Calu3 (cell line): Measurements from ENCODE around the gene LRRC59. TPM values are rescaled to one million over a fixed set of nuclear protein-coding genes. Genes with fewer than 3 reads are reported as not detected.

Experiments used
- BruUV-seq: library from RNA; stranded (reverse); fragments of 400-500 nt; replicated peaks from 2 replicates; lab custom pipeline; 2021; lab: Mats Ljungman, UMichigan
- CTCF ChIA-PET: fragments of 300-600 bp; sonication (Branson Sonifier 250); formaldehyde crosslinking; loops from one replicate; lab custom pipeline; 2022; ENCODE audit warnings: antibody characterized with exemption; lab: Charles Lee
- DNase-seq: peaks from one replicate; pipeline ENCODE4 v3.0.0; 2022
- H3K27ac Mint-ChIP-seq: one replicate; pipeline ENCODE4 v1.8.0; 2022; ENCODE audit warnings: mixed read lengths; ENCODE audit not compliant: unreplicated experiment
- H3K27me3 Mint-ChIP-seq: one replicate; pipeline ENCODE4 v1.8.0; 2022; ENCODE audit warnings: mixed read lengths; ENCODE audit not compliant: unreplicated experiment
- H3K36me3 Mint-ChIP-seq: one replicate; pipeline ENCODE4 v1.8.0; 2022; ENCODE audit warnings: mild to moderate bottlenecking, moderate library complexity, mixed read lengths; ENCODE audit not compliant: insufficient read depth, unreplicated experiment
- H3K4me1 Mint-ChIP-seq: one replicate; pipeline ENCODE4 v1.8.0; 2022; ENCODE audit warnings: mild to moderate bottlenecking, low read depth, mixed read lengths; ENCODE audit not compliant: unreplicated experiment
- H3K4me3 Mint-ChIP-seq: one replicate; pipeline ENCODE4 v1.8.0; 2022; ENCODE audit warnings: mild to moderate bottlenecking, low read depth, moderate library complexity, mixed read lengths; ENCODE audit not compliant: unreplicated experiment
- H3K9me3 Mint-ChIP-seq: one replicate; pipeline ENCODE4 v1.8.0; 2022; ENCODE audit warnings: low read depth, mixed read lengths; ENCODE audit not compliant: unreplicated experiment
- CTCF ChIP-seq: fragments of 200-600 bp; IDR thresholded peaks from one replicate; pipeline ENCODE4 v1.8.0; 2022; ENCODE audit warnings: antibody characterized with exemption; ENCODE audit not compliant: unreplicated experiment
- intact Hi-C: fragments of 100-400 bp; cut with micrococcal nuclease; formaldehyde crosslinking; loops from one replicate; pipeline ENCODE4 v1.10.0; 2022; ENCODE audit not compliant: unreplicated experiment
- total RNA-seq: library from RNA; stranded (reverse); gene quantifications from 2 replicates; pipeline ENCODE4 v1.2.3, GENCODE V29; 2022

The LRRC59 gene
- total RNA-seq, 1 experiment from 2014 or later = 212 TPM

GRCh38 chr17:50392621-50393020, 4.7 kb downstream of the LRRC59 start:
- Mint-ChIP-seq H3K27ac (no peak overlapping the region), H3K4me1 (peaks cover 41% of the 10 kb centered on the region), H3K27me3 (no peaks in the 10 kb centered on the region), H3K9me3 (no peaks in the 10 kb centered on the region), H3K4me3 (no peak overlapping the region), H3K36me3 (peaks cover 95% of the 10 kb centered on the region)
- CTCF ChIA-PET = no interaction called here
- DNase-seq = no peak
- TF ChIP-seq CTCF = no peak
- intact Hi-C loops = no loop called here
- BruUV-seq = no TSS peak

- H3K36me3 Mint-ChIP-seq = peaks cover 93% of the 10 kb centered on the region
- TF ChIP-seq CTCF = no peak
- CTCF ChIA-PET = interaction anchor here (0.7 to 1.7 kb wide), 3 partner anchors 8 to 277 kb away, joined by 5 to 6 read pairs (median 5); partner anchors contain the start of gene LRRC59
- H3K27ac Mint-ChIP-seq = no peak overlapping the region
- DNase-seq = no peak
- no TSS peak for BruUV-seq
- intact Hi-C loops = no loop called here
- H3K27me3 Mint-ChIP-seq = no peaks in the 10 kb centered on the region
- H3K4me3 Mint-ChIP-seq = no peak overlapping the region
- peaks cover 20% of the 10 kb centered on the region for H3K4me1 Mint-ChIP-seq
- H3K9me3 Mint-ChIP-seq = no peaks in the 10 kb centered on the region
Measured at GRCh38 chr17:50389534-50389933, 7.8 kb downstream of the LRRC59 start.

- Mint-ChIP-seq H3K4me1 (peaks cover 12% of the 10 kb centered on the region), H3K27ac (no peak overlapping the region), H3K36me3 (peaks cover 93% of the 10 kb centered on the region), H3K27me3 (no peaks in the 10 kb centered on the region), H3K9me3 (no peaks in the 10 kb centered on the region), H3K4me3 (no peak overlapping the region)
- no peak for DNase-seq
- TF ChIP-seq CTCF = no peak
- intact Hi-C loops = no loop called here
- CTCF ChIA-PET = interaction anchor here (1.7 kb wide), 1 partner anchor 9 kb away, joined by 5 read pairs; the partner anchor contains the start of gene LRRC59
- BruUV-seq = no TSS peak
Measured at GRCh38 chr17:50388728-50389127, 8.6 kb downstream of the LRRC59 start.

- Mint-ChIP-seq H3K36me3 (peaks cover 91% of the 10 kb centered on the region), H3K4me3 (no peak overlapping the region), H3K27me3 (no peaks in the 10 kb centered on the region), H3K4me1 (no peaks in the 10 kb centered on the region), H3K9me3 (no peaks in the 10 kb centered on the region), H3K27ac (no peak overlapping the region)
- DNase-seq = no peak
- CTCF ChIA-PET = no interaction called here
- TF ChIP-seq CTCF = no peak
- intact Hi-C loops = no loop called here
- no TSS peak for BruUV-seq
Measured at GRCh38 chr17:50386510-50386909, 10.8 kb downstream of the LRRC59 start.
